Ishikawa (cell line): ENCODE data around the gene TNRC6A.

Source experiments
- CEBPB ChIP-seq: IDR thresholded peaks from 2 replicates; pipeline ENCODE4 v1.6.1; 2012
- CREB1 ChIP-seq: IDR thresholded peaks from 2 replicates; pipeline ENCODE4 v1.6.1; 2012; ENCODE audit warnings: low read depth
- EP300 ChIP-seq: IDR thresholded peaks from 2 replicates; pipeline ENCODE4 v1.6.1; 2012; ENCODE audit warnings: borderline replicate concordance
- FOXM1 ChIP-seq: IDR thresholded peaks from 2 replicates; pipeline ENCODE4 v1.6.1; 2012; ENCODE audit warnings: low read depth, borderline replicate concordance
- RAD21 ChIP-seq: IDR thresholded peaks from 2 replicates; pipeline ENCODE4 v1.6.1; 2012; ENCODE audit warnings: low read depth
- REST ChIP-seq: IDR thresholded peaks from 2 replicates; pipeline ENCODE4 v1.6.1; 2012; ENCODE audit warnings: low read depth, mild to moderate bottlenecking
- TAF1 ChIP-seq: IDR thresholded peaks from 2 replicates; pipeline ENCODE4 v1.6.1; 2012; ENCODE audit warnings: low read depth, mild to moderate bottlenecking
- TCF12 ChIP-seq: IDR thresholded peaks from 2 replicates; pipeline ENCODE4 v1.6.1; 2012; ENCODE audit warnings: low read depth
- ZBTB7A ChIP-seq: IDR thresholded peaks from 2 replicates; pipeline ENCODE4 v1.6.1; 2012; ENCODE audit warnings: low read depth
- TF ChIP-seq, protein P1 (sequence below): IDR thresholded peaks from 2 replicates; pipeline ENCODE4 v1.6.1; 2012
- TF ChIP-seq, protein P2 (sequence below): IDR thresholded peaks from 2 replicates; pipeline ENCODE4 v1.6.1; 2012

DNA sequence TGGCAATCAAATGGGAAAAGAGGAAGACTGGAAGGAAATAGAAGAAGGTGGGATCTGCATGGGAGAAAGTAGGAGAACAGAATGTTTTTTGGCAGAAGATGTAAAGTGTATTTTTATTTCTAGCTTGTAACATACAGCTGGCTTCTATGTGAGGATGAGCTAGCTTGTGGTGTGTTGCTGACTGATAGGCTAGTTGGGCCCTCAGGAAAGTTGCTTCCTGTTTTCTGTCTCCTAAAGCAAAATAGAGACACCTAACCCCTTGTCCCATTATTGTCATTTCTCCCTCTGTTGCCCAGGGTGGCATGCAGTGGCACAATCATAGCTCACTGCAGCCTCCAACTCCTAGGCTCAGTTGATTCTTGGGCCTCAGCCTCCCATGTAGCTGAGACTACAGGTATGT, 15.9 kb downstream of the TNRC6A start:
- TF ChIP-seq REST (no peak), RAD21 (no peak), TAF1 (no peak), FOXM1 (no peak), EP300 (no peak), TCF12 (no peak), ZBTB7A (no peak), CEBPB (no peak), CREB1 (no peak)
- TF ChIP-seq, protein P1, sequence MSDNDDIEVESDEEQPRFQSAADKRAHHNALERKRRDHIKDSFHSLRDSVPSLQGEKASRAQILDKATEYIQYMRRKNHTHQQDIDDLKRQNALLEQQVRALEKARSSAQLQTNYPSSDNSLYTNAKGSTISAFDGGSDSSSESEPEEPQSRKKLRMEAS, result no peak
- TF ChIP-seq, protein P2, sequence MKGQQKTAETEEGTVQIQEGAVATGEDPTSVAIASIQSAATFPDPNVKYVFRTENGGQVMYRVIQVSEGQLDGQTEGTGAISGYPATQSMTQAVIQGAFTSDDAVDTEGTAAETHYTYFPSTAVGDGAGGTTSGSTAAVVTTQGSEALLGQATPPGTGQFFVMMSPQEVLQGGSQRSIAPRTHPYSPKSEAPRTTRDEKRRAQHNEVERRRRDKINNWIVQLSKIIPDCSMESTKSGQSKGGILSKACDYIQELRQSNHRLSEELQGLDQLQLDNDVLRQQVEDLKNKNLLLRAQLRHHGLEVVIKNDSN, result no peak
